PFSK-1 (cell line): ENCODE measurements around the gene C3orf20.

ENCODE experiments used
- FOXP2 ChIP-seq: optimal IDR thresholded peaks from 2 replicates; pipeline ENCODE3; 2011; ENCODE audit warnings: borderline replicate concordance, control low read depth, inconsistent platforms; ENCODE audit not compliant: insufficient read depth; ENCODE audit errors: extremely low read length, extremely low read depth
- POLR2AphosphoS5 ChIP-seq: IDR thresholded peaks from 2 replicates; pipeline ENCODE4 v1.6.1; 2012; ENCODE audit warnings: low read depth, mild to moderate bottlenecking, control low read depth, low read length, moderate library complexity
- SIN3A ChIP-seq: IDR thresholded peaks from 2 replicates; pipeline ENCODE4 v1.6.1; 2012; ENCODE audit warnings: mild to moderate bottlenecking, low read length, moderate library complexity, borderline replicate concordance; ENCODE audit not compliant: insufficient read depth
- TAF1 ChIP-seq: IDR thresholded peaks from 2 replicates; pipeline ENCODE4 v1.6.1; 2012; ENCODE audit warnings: low read length, control low read depth, borderline replicate concordance; ENCODE audit not compliant: insufficient read depth
- TF ChIP-seq, protein P1 (sequence below), 2 experiments: IDR thresholded peaks; 2 replicates each; pipeline versions ENCODE4 v1.6.1 to v1.8.0; 2011 to 2012; ENCODE audit warnings: low read depth in 2 of 2, low read length in 2 of 2, control low read depth in 1 of 2, inconsistent platforms in 1 of 2, mild to moderate bottlenecking in 1 of 2, moderate library complexity in 1 of 2; ENCODE audit not compliant: insufficient read depth in 1 of 2

C3orf20 gene

GRCh38 chr3:14716591-14716990, 41.6 kb downstream of the C3orf20 start:
- TF ChIP-seq, protein P1, sequence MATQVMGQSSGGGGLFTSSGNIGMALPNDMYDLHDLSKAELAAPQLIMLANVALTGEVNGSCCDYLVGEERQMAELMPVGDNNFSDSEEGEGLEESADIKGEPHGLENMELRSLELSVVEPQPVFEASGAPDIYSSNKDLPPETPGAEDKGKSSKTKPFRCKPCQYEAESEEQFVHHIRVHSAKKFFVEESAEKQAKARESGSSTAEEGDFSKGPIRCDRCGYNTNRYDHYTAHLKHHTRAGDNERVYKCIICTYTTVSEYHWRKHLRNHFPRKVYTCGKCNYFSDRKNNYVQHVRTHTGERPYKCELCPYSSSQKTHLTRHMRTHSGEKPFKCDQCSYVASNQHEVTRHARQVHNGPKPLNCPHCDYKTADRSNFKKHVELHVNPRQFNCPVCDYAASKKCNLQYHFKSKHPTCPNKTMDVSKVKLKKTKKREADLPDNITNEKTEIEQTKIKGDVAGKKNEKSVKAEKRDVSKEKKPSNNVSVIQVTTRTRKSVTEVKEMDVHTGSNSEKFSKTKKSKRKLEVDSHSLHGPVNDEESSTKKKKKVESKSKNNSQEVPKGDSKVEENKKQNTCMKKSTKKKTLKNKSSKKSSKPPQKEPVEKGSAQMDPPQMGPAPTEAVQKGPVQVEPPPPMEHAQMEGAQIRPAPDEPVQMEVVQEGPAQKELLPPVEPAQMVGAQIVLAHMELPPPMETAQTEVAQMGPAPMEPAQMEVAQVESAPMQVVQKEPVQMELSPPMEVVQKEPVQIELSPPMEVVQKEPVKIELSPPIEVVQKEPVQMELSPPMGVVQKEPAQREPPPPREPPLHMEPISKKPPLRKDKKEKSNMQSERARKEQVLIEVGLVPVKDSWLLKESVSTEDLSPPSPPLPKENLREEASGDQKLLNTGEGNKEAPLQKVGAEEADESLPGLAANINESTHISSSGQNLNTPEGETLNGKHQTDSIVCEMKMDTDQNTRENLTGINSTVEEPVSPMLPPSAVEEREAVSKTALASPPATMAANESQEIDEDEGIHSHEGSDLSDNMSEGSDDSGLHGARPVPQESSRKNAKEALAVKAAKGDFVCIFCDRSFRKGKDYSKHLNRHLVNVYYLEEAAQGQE (IDR thresholded peaks at IDR 0.05; ENCODE audit: insufficient read depth in 1 of 2, low read depth in 2 of 2, low read length in 2 of 2) = no peak
- no peak for TF ChIP-seq SIN3A
- no peak for TF ChIP-seq FOXP2

DNA sequence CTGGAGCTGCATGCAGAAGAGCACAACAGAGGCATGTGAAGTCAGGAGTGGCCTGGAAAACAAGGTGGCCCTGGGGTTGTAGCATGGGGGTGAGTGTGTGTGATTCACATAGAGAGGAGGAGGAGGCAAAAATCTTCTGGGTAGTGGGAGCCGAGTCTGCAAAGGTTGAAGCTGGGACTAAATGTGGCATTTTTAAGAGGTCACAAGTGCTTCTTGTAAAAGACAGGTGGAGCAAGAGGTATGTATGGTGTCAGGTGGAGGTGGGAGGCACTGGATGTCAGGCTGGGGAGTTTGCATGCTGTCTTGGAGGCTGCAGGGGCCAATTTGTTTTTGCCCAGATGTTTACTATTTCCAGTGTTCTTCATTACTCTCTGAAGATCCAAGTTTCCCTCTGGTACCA, 42.4 kb downstream of the C3orf20 start:
- TF ChIP-seq FOXP2 (no peak), POLR2AphosphoS5 (no peak), TAF1 (no peak), SIN3A (no peak)
- TF ChIP-seq, protein P1 (IDR thresholded peaks at IDR 0.05; ENCODE audit: insufficient read depth in 1 of 2, low read depth in 2 of 2, low read length in 2 of 2) = no peak

DNA sequence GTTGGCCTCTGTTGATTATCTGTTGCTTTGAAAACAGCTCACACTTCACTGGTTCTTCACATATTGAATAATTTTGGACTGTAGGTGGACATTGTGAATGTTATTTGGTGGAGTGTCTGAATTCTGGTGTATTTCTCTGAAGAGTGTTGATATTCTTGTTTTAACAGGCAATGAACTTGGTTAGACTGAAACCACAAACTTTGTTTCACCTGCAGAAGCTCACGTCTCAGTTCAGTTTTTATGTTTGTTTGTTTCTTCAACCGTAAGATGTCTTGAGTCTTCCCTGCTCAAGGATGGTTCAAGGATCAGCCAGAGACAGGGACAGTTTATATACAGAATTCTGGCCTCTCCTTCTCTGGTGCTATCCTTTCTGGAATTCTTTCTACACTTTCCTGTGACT, 43.6 kb downstream of the C3orf20 start:
- no peak for TF ChIP-seq FOXP2
- TF ChIP-seq, protein P1 (IDR thresholded peaks at IDR 0.05; ENCODE audit: insufficient read depth in 1 of 2, low read depth in 2 of 2, low read length in 2 of 2) = no peak
- TF ChIP-seq TAF1 = no peak
- no peak for TF ChIP-seq POLR2AphosphoS5
- TF ChIP-seq SIN3A = no peak

DNA sequence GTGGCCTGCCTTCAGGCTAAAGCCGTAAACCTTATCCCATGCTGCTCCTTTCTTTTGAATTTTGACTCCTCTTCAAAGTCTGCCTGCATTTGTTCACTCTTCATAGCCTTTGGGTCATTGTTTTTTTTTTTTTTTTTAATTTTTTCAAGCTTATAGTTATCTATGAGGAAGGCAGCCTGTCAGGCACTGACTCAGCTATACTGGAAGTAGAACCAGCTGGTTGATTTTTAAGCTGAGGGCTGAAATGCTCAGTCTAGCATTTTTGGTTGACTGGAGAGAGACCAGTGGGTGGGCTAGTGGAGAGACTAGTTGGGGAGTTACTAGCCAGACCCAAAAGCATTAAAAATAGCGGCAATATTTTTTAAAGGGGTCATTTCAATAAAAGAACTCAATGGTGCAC, 44.1 kb downstream of the C3orf20 start:
- TF ChIP-seq SIN3A (no peak), TAF1 (no peak), POLR2AphosphoS5 (no peak), FOXP2 (no peak)
- TF ChIP-seq, protein P1 (IDR thresholded peaks at IDR 0.05; ENCODE audit: insufficient read depth in 1 of 2, low read depth in 2 of 2, low read length in 2 of 2) = no peak

DNA sequence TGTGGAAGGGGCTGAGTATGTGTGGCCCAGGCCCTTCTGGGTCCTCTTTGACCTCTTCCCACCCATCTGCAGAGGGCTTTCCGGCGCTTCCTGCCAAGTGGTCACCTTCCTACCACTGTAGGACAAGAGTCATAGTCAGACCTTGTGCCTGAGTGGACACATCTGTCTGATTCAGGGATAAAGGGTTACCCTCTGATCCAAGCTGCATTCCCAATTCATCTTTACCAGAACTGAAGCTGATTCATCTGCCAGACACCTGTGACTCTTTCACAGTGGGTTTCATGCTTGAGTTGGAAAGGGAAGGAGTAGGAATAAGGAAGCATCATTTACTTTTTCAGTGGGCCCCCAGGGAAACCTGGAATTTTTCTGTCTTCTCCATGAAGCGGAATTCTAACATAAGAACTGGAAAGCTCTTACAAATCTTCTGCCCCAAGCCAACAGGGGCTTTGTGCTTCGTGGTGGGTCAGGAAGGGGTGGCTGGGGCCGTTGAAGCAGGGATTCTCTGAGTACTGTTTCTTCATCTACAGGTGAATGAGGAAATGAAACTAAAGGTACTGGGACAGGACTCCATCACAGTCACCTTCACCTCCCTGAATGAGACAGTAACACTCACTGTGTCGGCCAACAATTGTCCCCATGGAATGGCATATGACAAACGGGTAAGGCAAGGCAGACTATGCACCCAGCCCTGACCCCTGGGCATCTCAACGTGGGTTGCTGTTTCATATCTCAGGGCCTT, 46.4 kb downstream of the C3orf20 start:
- no peak for TF ChIP-seq POLR2AphosphoS5
- no peak for TF ChIP-seq FOXP2
- TF ChIP-seq TAF1 = no peak
- TF ChIP-seq SIN3A = no peak
- TF ChIP-seq, protein P1 (IDR thresholded peaks at IDR 0.05; ENCODE audit: insufficient read depth in 1 of 2, low read depth in 2 of 2, low read length in 2 of 2) = no peak
